A673 (cell line): ENCODE results near the gene TSPO.

Experiments
- CTCF ChIP-seq: fragments of 300-800, 200-600 bp; sonication (generic); conservative IDR thresholded peaks from 2 replicates; pipeline ENCODE4 v1.5.1; 2017; ENCODE audit warnings: low read depth, mild to moderate bottlenecking, antibody characterized with exemption, low read length, moderate library complexity, mixed read lengths
- EZH2 ChIP-seq: fragments of 200-600 bp; sonication (generic); IDR thresholded peaks from 2 replicates; pipeline ENCODE4 v1.6.1; 2017; ENCODE audit warnings: borderline replicate concordance, low read depth, mild to moderate bottlenecking, mixed read lengths, antibody characterized with exemption, low read length; ENCODE audit not compliant: poor library complexity, severe bottlenecking

GRCh38 chr22:43128116-43128515 lies 23.2 kb upstream of the TSPO start:
- TF ChIP-seq CTCF (no peak), EZH2 (no peak)
